Glomerular endothelial cell (primary cell): ENCODE measurements around the gene MORN5. TPM values are rescaled to one million over a fixed set of nuclear protein-coding genes. Genes with fewer than 3 reads are reported as not detected.

Experiments used
- DNase-seq: peaks from one replicate; pipeline ENCODE4 v3.0.0-alpha.2; 2011; ENCODE audit warnings: low read depth, low spot score; ENCODE audit errors: extremely low read depth
- total RNA-seq: library from RNA; depleted of rRNA; stranded (reverse); fragments of >200 nt; gene quantifications from 2 replicates; pipeline ENCODE4 v1.2.3, GENCODE V29; 2015

MORN5 gene
- total RNA-seq, 1 donor from 2014 or later: not detected

GRCh38 chr9:122213589-122214413, 54.1 kb downstream of the MORN5 start:
- no peak for DNase-seq

DNA sequence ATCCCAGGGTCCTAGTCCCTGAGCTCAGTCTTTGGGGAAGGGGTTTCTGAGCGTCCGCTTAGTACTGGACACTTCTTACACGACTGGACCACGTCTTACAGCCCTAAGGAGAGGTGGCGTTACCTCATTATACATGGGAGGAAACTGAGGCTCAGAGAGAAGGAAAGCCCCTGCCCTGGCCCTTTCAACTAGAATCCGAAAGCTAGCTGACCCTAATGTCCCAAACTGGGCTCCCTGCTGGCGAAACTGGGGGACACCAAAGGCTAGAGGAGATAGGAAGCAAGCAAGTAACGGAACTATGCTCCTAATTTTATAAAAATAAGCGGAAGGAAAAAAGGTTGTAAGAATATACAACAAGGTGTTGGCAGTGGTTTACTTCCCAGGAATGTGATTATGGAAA, 54.8 kb downstream of the MORN5 start:
- no peak for DNase-seq

GRCh38 chr9:122215663-122216062, 56.0 kb downstream of the MORN5 start:
- no peak for DNase-seq

- no peak for DNase-seq
Measured at GRCh38 chr9:122216138-122216797, 56.6 kb downstream of the MORN5 start.

- DNase-seq: no peak
Measured at GRCh38 chr9:122216798-122217418, 57.2 kb downstream of the MORN5 start.

DNA sequence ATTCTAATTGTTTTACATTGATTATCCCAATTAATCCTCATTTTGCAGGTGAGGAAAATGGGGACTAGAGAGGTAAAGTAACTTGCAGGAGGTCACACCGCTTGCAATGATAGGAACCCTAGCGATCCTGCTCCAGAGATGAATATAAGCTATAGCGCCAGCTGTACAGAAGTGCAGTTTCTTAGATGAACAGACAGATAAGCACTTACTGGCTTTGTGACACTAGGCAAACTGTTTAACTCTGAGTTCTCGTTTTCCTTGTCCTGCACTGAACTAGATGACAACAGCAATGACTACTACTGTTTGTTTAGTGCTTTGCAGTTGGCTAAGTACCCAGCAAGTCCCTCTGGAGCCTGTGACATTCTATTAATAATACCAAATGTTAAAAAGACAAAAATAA, 57.9 kb downstream of the MORN5 start:
- DNase-seq: no peak

GRCh38 chr9:122218071-122218934, 58.6 kb downstream of the MORN5 start:
- DNase-seq: no peak

DNA sequence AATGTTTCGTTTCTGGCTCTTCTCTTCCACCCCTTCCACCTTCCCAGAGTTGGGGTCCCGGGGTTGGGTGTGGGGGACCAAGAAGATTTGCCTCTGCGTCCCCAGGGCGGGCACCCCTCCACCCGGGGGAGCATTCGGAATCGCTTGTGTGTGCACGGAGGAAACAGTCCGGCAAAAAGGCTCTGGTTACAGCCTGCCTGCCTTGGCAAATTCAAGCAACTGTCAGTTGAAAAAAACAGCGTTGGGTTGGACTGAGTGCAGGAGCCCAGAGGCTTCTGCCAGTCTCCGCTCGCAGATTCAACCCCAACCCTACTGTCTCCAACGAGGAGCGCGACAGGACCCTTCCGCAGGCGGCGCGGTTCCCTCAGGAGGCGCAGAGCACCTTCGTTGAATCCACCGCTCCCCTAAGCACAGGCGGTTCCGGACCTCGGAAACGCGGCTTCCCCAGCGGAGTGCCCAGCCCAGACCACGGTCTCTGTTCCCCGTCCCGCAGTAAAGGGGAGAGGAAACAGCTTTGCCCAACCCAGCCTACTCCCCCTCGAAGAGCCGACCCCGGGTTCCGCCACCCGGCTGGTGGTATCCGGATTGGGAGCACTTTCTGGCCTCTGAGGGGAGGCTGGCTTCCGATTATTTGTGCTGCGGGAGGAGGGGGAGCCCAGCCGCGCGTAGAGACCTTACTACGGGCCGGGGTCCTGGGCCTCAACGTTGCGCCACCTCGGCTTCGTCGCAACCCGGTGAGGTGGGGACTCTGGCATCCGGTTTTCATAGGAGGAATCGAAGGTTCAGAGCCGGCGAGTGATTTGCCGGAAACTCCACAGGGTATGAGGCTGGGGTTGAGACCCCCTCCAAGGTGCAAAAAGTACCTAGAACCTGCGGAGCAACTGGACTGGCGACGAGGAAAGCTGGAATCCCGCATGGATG, 59.5 kb downstream of the MORN5 start:
- DNase-seq: no peak

- no peak for DNase-seq
Measured at GRCh38 chr9:122219856-122220672, 60.4 kb downstream of the MORN5 start.

- DNase-seq: no peak
Measured at GRCh38 chr9:122220673-122221182, 61.0 kb downstream of the MORN5 start.

- DNase-seq: no peak
Measured at GRCh38 chr9:122221183-122221811, 61.6 kb downstream of the MORN5 start.

GRCh38 chr9:122222791-122223190, 63.1 kb downstream of the MORN5 start:
- DNase-seq: no peak

GRCh38 chr9:122223435-122223834, 63.7 kb downstream of the MORN5 start:
- no peak for DNase-seq

GRCh38 chr9:122225312-122226141, 65.8 kb downstream of the MORN5 start:
- no peak for DNase-seq

DNA sequence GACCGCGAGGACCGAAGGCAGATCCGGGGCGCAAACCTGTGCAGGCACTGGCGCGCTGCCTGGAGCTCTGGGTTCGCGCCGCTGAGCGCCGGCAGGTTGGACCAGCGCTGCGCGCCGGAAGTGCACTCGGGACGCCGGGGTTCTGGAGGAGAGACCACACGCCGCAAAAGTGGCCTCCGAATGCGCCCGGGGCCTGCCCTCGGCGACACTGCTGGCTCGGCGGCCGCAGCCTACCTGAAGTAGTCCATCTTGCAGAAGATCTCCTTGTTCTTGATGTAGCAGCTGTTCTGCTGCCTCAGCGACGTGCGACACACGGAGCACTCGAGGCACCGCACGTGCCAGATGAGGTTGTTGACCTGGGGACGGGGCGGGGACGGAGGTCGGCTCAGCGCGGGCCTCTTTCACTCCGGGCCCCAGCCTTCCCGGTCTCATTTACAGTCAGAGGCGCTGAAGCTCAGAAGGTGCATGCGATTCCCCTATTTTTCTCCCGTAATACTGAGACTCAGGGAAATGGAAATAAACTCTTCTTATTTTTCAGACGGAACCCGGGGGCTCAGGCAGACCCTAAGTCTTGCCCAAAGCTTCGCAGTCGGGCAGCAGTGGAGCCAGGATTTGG, 66.5 kb downstream of the MORN5 start:
- DNase-seq: no peak

- no peak for DNase-seq
Measured at GRCh38 chr9:122226758-122227574, 67.3 kb downstream of the MORN5 start.
